HG03097 (cell line): ENCODE data around the gene RIC3.
"Not testable (repeated sequence)": the region's sequence is repeated elsewhere in the genome, so short reads cannot be mapped to it uniquely, and the experiment has no call there.

Source experiments
- ATAC-seq: cut with Tn5 transposase; IDR thresholded peaks from one replicate; pipeline ENCODE4 v1.9.1; 2021; ENCODE audit not compliant: unreplicated experiment, low FRiP score

RIC3 gene

GRCh38 chr11:8192016-8192895 lies 23.4 kb upstream of the RIC3 start:
- peak; percentile 70 for ATAC-seq

DNA sequence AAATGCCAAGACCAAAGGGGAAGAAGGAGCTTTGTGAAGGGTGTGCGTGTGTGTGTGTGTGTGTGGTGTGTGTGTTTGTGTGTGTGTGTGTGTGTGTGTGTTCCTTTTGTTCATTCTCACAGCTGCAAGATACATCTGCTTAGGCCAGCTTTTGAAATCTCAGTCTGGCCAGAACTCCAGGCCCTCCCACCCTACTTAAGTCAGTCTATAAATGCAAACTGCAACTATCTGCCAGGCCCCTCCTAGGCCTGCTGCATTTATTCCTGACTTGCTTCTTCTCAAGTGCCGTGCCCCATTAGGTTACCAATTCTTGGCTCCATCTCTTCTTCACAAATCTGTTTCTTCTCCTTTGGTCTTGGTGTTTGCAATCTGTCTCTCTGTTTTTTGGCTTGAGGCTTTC lies 21.6 kb upstream of the RIC3 start:
- ATAC-seq: no peak

DNA sequence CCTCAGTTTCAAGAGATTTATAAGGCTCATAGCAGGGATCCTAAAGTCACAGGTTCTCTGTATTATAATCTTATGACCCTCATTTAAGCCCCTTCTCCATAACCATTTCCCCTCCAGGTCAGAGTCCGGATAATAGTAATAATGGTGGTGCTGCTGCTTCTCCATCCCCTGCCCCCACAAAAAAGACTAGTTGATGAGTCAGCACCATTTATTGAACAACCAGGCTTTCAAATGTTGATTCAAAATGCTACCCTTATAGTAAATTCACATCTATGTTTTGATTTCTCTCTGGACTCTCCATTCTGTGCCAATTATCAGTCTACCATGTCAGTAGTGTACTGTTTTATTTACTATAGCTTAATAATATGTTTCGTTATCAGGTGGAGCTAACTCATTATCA lies 17.6 kb upstream of the RIC3 start:
- ATAC-seq: no peak

DNA sequence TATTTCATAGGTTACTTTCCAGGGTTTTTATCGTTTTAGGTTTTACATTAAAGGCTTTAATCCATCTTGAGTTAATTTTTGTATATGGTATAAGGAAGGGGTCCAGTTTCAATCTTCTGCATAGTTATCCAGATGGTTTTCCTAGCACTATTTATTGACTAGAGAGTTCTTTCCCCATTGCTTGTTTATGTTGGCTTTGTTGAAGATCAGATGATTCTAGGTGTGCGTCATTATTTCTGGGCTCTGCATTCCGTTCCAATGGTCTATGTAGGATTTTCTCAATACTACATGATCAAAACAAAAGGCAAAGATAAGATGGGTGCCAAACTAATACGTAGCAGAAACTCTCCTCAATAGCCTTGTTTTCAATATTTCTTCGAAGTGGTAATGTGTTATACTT lies 14.3 kb upstream of the RIC3 start:
- ATAC-seq: no peak

DNA sequence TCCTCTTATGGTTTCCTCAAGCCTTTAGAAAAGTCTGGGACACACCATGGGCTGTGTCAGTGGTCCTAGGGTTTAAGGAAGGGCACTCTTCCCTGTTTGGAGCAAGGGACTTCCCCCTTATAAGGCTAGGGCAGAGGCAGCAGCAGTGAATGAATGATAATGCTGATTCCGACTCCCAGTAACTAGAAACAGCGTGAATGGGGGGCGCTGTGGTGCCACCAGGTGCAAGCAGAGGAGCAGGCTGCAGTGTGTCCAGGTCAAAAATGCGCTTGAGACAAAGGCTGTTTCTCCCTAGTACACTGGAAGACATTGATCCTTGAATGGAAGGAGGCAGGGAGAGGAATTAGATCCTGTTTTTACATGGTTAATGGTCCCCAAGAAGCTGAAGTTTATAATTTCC lies 11.6 kb upstream of the RIC3 start:
- ATAC-seq: no peak

DNA sequence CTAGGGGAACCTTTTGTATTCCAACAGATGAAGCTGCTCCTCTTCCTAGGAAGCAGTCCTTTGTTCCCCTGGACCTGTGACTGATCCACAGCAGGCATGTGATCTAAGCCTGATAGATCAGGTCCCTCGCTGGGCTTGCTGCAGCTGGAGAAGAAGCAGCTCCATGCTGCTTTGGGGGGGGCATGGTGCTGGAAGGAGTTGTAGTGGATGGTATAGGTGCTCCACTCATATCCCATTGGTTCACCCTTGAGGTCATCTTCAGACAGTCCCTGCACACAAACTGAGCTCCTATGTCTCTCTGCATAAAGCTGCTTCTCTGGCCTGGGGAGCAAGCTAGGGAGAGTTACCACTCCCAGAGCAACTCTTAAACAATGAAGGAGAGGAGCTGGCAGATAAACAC lies 9.5 kb upstream of the RIC3 start:
- no peak for ATAC-seq

DNA sequence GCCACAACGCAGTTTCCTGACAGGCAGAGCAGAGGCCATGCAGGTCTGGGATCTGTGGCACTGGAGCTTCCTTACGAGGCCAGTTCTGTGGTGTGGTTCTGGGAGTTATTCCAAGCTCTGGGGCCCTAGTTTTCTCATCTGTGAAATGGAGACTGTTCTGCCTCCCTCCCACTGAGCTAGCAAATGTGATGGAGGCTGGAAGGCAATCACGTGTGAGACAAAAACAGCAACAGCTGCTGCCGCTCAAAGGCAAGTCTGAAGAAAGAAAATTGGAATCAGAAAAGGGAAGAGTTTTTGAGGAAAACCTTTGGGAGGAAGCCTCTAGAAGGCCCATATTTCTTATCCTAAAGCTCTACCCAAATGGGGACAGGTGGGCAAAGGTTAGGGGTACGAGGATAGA lies 8.3 kb upstream of the RIC3 start:
- ATAC-seq: no peak

- no peak for ATAC-seq
Observed at GRCh38 chr11:8167796-8168195, 1.0 kb downstream of the RIC3 start.

- no peak for ATAC-seq
Observed at GRCh38 chr11:8164746-8165145, 4.1 kb downstream of the RIC3 start.

DNA sequence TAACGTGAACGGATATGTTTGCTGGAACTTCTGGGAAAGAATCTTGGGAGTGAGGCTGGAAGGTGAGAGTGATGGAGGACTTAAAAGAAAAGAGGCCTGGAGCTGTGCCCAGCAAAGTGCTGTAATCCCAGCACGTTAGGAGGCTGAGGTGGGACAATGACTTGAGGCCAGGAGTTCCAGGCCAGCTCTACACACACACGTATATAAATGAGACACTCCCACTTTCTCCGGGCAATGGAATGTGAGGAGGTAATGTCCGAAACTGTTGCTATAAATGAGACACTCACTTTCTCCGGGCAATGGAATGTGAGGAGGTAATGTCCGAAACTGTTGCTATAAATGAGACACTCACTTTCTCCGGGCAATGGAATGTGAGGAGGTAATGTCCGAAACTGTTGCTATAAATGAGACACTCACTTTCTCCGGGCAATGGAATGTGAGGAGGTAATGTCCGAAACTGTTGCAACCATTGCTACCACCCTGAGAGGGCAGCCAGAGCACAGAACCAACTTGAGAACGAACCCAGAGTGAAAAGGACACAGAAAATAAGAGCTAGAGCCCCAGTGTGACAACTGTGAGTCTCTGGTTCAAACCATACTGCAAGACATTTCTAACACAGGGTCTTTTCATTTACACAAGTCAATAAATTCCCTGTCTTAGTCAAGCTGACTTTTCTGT lies 7.1 kb downstream of the RIC3 start:
- not testable (repeated sequence) for ATAC-seq

DNA sequence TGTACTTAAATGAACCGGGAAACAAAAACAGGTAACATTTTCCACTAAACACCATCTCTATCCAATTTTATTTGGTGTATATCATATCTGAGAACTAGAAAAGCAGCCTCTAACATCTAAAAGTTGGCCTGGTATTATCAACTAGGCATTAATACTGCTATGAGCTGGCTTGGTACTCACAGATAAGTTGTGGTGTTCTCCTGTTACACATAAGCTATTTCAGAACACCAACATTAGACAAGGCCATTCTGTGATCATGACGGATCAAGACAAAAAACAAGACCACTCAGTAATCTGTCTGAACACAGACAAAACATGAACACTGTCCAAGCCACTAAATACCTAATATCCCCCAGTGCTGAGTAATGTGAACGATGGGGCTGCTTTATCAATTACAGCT lies 11.9 kb downstream of the RIC3 start:
- ATAC-seq: no peak

DNA sequence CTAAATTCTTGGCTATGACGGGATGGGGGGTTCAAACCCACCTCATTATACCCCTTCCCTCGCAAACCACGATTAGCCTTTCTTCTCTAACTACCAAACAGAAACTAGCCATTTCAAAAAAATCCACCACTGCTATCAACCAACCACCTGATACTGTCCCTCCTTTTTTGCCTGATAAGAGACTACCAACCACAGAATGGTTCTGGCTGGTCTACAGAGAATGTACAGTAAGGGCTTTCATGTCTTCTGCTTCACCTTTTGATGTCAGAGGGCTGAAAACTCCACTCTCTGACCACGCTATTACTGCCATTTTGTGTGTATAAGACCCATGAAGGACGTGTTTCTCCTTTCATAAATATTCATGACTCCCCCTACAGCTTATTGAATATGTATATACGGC lies 19.1 kb downstream of the RIC3 start:
- no peak for ATAC-seq

DNA sequence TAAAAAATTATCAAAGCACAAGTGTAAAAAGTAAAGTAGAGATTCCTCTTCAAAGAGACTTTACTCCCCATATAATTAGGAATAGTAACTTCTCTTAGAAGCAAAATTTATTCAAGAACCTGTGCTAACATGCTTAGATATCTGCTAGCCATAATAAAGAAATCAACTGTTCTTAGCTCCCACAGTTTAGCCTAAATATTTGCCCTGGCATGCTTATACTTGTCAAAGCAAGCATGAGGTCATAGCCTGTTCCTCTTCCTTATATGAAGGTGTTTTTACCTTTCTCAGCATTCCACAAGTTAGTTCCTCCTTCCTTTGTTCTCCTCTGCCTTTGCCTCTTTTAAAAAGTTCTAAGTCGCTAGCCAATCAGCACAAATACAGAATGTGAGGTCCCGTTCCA lies 30.3 kb downstream of the RIC3 start:
- ATAC-seq: no peak

DNA sequence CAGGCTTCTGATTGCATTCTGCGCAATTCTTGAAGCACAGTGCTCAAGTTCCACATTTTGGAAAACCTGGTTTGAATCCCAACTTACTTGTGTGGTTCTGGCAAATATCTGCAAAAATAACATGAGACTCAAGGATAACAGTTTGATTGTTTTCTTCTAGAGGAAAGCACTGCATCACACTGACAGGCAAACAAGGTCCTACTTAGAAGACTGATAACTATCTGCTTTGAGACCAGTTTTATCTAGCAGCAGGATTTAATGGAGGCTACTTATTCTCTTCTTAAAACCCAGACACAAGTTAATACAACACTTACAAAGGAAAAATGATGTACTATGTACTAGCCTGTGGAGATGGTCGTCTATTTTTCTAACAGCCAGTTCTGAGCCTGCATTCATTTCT lies 41.4 kb downstream of the RIC3 start:
- ATAC-seq: no peak

DNA sequence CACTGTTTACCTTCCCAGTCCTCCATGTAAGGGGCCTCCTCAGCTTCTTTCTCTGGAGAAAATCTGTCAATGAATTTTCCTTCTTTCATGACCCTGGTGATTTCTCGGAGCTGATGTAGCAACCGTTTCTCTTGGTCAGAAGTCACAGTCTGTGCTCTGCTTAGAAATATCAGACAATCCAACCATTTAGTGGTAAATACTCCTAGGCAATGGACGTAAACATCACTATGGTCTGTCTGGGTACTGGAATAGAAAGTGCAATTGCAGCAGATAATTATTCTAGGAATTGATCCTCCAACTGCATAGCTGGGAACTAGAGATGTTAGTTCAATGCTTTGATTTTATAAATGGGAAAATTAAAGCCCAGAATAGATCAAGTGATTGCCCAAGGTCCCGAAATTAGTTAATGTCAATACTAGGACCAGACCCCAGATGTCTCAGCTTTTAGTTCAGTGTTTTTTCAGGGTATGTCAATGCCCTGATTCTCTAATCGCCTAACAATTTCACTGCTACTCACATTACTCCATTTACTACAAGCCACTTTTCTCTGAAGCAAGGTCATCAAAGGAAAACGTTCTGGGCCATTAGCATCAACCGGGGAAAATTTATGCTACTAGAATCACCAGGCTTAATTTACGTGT lies 42.1 kb downstream of the RIC3 start:
- ATAC-seq: no peak

- ATAC-seq: no peak
Observed at GRCh38 chr11:8122173-8122764, 46.6 kb downstream of the RIC3 start.

DNA sequence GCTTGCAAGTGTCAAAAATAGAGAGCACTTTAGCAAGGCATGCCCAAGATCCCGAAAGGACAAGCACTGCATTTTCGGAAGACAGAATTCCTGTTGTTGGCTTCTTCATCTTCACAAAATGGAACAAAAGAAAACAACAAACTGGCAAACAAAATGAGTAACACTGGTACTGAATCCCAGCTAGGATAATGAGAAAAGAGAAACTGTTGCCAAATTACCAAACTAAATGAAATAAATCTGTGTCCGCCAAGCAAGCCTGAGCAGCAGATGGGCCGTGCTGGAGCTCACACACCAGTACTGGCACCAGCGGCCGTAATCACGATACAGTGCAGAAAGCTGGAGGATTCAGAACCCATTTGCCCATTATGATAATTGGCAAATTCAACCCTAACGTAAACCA lies 57.2 kb downstream of the RIC3 start:
- no peak for ATAC-seq

- no peak for ATAC-seq
Observed at GRCh38 chr11:8110396-8110795, 58.4 kb downstream of the RIC3 start.

- ATAC-seq: no peak
Observed at GRCh38 chr11:8109675-8110074, 59.1 kb downstream of the RIC3 start.

DNA sequence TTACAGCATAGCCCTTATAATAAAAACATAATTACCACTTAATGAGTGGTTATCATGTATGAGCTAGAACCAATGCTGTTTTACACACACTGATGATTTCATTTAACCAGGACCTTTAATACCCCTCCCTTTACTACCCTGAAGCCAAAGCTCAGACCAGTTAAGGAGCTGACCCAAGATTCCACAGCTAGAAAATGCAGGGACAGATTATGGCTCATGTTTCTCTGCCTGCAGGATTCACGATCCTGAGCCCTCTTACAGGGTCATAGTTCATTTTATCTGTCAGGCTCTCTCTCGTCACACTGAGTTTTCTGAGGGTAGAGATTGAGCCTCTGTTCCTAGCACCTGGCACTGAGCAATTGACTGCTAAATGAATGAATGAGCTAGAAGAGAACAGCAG lies 60.4 kb downstream of the RIC3 start:
- ATAC-seq: no peak

DNA sequence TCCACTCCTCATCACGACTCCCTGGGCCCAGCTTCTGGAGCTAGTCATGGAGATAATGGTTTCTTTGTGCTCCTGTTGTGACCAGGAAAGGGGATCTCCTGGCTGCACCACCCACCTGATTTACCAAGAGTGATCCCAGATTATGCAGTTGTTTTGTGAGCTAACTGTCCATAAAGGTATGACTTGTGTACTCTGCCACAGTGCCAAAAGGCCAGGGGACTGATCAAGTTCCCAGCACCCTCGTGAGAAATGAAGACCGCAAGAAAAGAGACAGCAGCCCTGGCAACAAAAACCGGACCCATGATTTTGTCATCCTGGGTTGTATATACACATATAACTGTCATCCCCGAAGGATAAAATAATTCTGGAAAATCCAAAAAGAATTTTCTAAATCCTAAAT lies 61.2 kb downstream of the RIC3 start:
- no peak for ATAC-seq
